ENCODE results near the gene PCDHGC4. TPM values are rescaled to one million over a fixed set of nuclear protein-coding genes. Genes with fewer than 3 reads are reported as not detected.

PCDHGC4 gene
- total and polyA plus RNA-seq, 2 of the 8 experiments (the other 6 are each of a cell fraction or from before 2014, with no cell fraction given): 2.1 to 2.4 TPM

GRCh38 chr5:141534492-141535213 lies 49.8 kb downstream of the PCDHGC4 start (continued):
- TF ChIP-seq CHD7 (IDR thresholded peaks at IDR 0.05; ENCODE audit: insufficient replicate concordance, low read length) (no peak), RAD21 (IDR thresholded peaks at IDR 0.05 in 1 of 2, conservative IDR thresholded peaks at IDR 0.05 in 1 of 2; ENCODE audit: low read depth in 2 of 2, low read length in 2 of 2) (no peak), SP2 (IDR thresholded peaks at IDR 0.05; ENCODE audit: low read length) (no peak), GTF2F1 (IDR thresholded peaks at IDR 0.05; ENCODE audit: borderline replicate concordance, low read depth, low read length) (no peak), PHF8 (conservative IDR thresholded peaks at IDR 0.05; ENCODE audit: low read depth, low read length) (no peak), JUND (IDR thresholded peaks at IDR 0.05; ENCODE audit: low read length) (no peak), POLR2A (IDR thresholded peaks at IDR 0.05; ENCODE audit: control extremely low read depth in 1 of 2, low read depth in 2 of 2, low read length in 2 of 2) (no peak), BRCA1 (IDR thresholded peaks at IDR 0.05; ENCODE audit: low read depth, low read length) (no peak)
- TF ChIP-seq, protein P1, sequence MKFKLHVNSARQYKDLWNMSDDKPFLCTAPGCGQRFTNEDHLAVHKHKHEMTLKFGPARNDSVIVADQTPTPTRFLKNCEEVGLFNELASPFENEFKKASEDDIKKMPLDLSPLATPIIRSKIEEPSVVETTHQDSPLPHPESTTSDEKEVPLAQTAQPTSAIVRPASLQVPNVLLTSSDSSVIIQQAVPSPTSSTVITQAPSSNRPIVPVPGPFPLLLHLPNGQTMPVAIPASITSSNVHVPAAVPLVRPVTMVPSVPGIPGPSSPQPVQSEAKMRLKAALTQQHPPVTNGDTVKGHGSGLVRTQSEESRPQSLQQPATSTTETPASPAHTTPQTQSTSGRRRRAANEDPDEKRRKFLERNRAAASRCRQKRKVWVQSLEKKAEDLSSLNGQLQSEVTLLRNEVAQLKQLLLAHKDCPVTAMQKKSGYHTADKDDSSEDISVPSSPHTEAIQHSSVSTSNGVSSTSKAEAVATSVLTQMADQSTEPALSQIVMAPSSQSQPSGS (IDR thresholded peaks at IDR 0.05; ENCODE audit: low read length): no peak
